Activated CD4-positive, alpha-beta memory T cell treated with anti-CD3 and anti-CD28 coated beads, Interleukin-2, amount 10 ng/mL, durations not matched to agents 7 days and 5 days (primary cell): ENCODE results near the gene TSN. TPM values are rescaled to one million over a fixed set of nuclear protein-coding genes. Genes with fewer than 3 reads are reported as not detected.
"Not testable (repeated sequence)": the region's sequence is repeated elsewhere in the genome, so short reads cannot be mapped to it uniquely, and the experiment has no call there.

Source experiments
- CTCF ChIA-PET: fragments of 350-600 bp; sonication (Branson Sonifier 250); formaldehyde crosslinking; loops from one replicate; lab custom pipeline; 2021; ENCODE audit warnings: antibody characterized with exemption, inconsistent platforms; lab: Charles Lee
- POLR2A ChIA-PET: fragments of 350-600 bp; sonication (Branson Sonifier 250); formaldehyde crosslinking; loops from one replicate; lab custom pipeline; 2021; ENCODE audit warnings: antibody characterized with exemption; lab: Charles Lee
- DNase-seq: peaks from one replicate; pipeline ENCODE4 v3.0.0-alpha.2; 2020
- H3K27ac Mint-ChIP-seq: one replicate; pipeline ENCODE4 v1.8.0; 2021; ENCODE audit warnings: mild to moderate bottlenecking, mixed read lengths
- H3K27me3 Mint-ChIP-seq: one replicate; pipeline ENCODE4 v1.8.0; 2021; ENCODE audit warnings: mixed read lengths
- H3K36me3 Mint-ChIP-seq: one replicate; pipeline ENCODE4 v1.8.0; 2021; ENCODE audit warnings: low read depth, mixed read lengths
- H3K4me1 Mint-ChIP-seq: one replicate; pipeline ENCODE4 v1.8.0; 2021; ENCODE audit warnings: mixed read lengths
- H3K4me3 Mint-ChIP-seq: one replicate; pipeline ENCODE4 v1.8.0; 2021; ENCODE audit warnings: mild to moderate bottlenecking, mixed read lengths
- H3K9me3 Mint-ChIP-seq: one replicate; pipeline ENCODE4 v1.8.0; 2021; ENCODE audit warnings: mixed read lengths
- total RNA-seq, 2 experiments: library from RNA; stranded (reverse); gene quantifications; one replicate each; pipeline ENCODE4 v1.2.3, GENCODE V29; 2021

Gene TSN
- total RNA-seq, 2 experiments from 2014 or later, result 52.7 to 56.7 TPM

DNA sequence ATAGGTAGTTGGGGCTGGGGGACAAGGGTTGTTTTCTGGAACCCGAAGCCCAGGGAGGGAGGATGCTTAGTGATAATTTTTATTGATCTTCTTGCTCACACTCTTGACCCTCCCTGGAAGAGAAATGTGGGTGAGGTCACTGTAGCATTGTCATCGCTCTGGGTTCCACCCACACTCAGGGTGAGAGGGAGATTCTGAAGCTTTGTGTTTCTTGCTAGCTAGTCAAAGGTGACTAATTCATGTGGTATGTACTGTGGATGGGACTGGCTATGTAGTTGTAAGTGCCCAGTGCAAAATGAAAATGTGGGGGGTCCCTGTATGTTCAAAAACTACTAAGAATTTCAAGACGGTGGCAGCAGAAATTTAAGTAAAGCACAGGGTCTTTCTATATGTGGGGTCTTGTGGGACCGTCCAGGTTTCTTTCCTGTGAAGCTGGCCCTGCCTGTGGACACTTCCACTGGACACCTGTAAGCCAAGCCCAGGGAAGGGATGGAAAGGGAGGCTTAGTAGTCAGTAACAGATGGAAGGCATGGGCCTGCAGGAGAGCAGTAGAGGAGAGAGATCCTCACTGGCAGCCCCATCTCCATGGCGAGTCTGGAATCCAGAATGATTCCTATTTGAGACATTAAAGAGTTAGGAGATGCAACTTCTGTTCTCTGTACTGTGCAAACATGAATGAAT is 35.0 kb downstream of the TSN start:
- no peaks in the 10 kb centered on the region for H3K36me3 Mint-ChIP-seq
- no peak overlapping the region for H3K27ac Mint-ChIP-seq
- H3K9me3 Mint-ChIP-seq, result no peaks in the 10 kb centered on the region
- ChIA-PET POLR2A (no interaction called here), CTCF (interaction anchor here (0.5 kb wide), 1 partner anchor 720 kb away, joined by 3 read pairs; no protein-coding TSS in a partner anchor)
- H3K27me3 Mint-ChIP-seq, result peaks cover 21% of the 10 kb centered on the region
- H3K4me3 Mint-ChIP-seq, result no peak overlapping the region
- DNase-seq, result no peak
- H3K4me1 Mint-ChIP-seq, result no peaks in the 10 kb centered on the region

DNA sequence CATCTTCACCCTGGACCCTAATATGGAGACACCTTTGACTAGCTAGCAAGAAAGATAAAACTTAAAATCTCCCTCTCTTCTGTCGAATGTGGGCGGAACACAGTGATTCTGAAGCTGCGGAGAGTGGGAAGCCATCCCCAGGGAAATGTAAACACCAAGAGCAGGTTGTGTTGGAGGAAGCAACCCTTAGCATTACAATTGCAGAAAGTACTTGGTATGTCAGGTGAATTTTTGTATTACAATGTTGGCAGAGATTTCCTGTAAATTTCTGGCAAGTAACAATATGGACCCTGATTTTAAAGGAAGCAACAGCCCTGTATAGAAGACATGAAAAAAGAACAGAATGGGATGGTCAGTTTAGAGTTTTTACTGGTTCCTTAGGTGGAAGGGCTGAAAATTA is 35.8 kb downstream of the TSN start:
- H3K9me3 Mint-ChIP-seq, result no peaks in the 10 kb centered on the region
- no peaks in the 10 kb centered on the region for H3K4me1 Mint-ChIP-seq
- no peaks in the 10 kb centered on the region for H3K36me3 Mint-ChIP-seq
- DNase-seq, result no peak
- ChIA-PET CTCF (no interaction called here), POLR2A (no interaction called here)
- no peak overlapping the region for H3K4me3 Mint-ChIP-seq
- no peak overlapping the region for H3K27ac Mint-ChIP-seq
- peaks cover 20% of the 10 kb centered on the region for H3K27me3 Mint-ChIP-seq

DNA sequence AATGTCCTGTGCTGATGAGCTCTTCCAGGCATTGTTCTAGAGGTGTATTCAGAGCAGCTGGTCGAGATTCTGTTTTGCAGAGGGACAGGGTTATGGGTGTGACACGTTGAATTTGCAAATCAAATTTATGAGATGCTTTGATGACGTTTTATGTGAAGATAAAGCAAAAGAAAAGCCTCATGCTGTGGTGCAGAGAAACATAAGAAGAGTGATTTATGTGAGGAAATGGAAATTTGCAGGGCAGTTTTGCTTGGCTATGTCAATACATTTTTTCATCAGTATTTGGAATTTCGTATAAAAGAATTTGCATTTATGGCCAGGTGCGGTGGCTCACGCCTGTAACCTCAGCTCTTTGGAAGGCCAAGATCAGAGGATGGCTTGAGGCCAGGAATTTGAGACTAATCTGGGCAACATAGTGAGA is 36.4 kb downstream of the TSN start:
- H3K9me3 Mint-ChIP-seq, result no peaks in the 10 kb centered on the region
- H3K36me3 Mint-ChIP-seq, result no peaks in the 10 kb centered on the region
- peaks cover 18% of the 10 kb centered on the region for H3K27me3 Mint-ChIP-seq
- POLR2A ChIA-PET, result no interaction called here
- CTCF ChIA-PET, result no interaction called here
- no peak overlapping the region for H3K27ac Mint-ChIP-seq
- no peak for DNase-seq
- H3K4me3 Mint-ChIP-seq, result no peak overlapping the region
- H3K4me1 Mint-ChIP-seq, result no peaks in the 10 kb centered on the region

DNA sequence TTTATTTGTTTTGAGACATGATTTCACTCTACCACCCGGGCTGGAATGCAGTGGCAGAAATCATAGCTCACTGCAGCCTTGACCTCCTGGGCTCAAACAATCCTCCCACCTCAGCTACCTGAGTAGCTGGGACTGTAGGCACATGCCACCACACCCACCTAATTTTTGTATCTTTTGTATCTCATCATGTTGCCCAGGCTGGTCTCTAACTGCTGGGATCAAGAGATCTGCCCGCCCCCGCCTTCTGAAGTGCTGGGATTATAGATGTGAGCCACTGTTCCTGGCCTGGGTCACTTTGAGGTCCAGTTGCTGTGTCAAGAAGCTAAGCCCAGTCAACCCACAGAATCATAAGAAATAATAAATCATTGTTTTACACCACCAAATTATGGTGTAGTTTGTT is 38.4 kb downstream of the TSN start:
- ChIA-PET POLR2A (no interaction called here), CTCF (no interaction called here)
- DNase-seq, result no peak
- Mint-ChIP-seq H3K4me3 (no peak overlapping the region), H3K27me3 (peaks cover 20% of the 10 kb centered on the region), H3K27ac (no peak overlapping the region), H3K9me3 (no peaks in the 10 kb centered on the region), H3K36me3 (no peaks in the 10 kb centered on the region), H3K4me1 (no peaks in the 10 kb centered on the region)

DNA sequence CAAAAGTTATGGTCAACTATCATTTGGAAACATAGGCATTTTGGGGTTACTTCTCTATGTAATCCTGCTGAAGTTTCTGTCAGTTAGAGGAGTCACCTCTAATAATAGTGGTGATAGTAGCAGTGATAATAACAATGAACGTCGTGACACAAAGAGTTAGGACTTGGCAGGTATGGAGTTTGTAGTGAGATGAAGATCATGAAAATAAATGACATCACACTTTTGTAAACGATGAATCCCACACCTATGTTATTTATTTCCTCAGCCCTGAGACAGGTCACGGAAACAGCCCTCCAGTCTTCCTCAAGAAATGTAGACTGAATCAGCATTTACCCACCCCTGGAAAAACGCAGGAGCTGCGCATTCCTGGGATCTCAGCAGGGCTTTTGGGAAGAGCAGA is 38.8 kb downstream of the TSN start:
- Mint-ChIP-seq H3K4me1 (no peaks in the 10 kb centered on the region), H3K9me3 (no peaks in the 10 kb centered on the region), H3K27me3 (peaks cover 19% of the 10 kb centered on the region), H3K4me3 (no peak overlapping the region), H3K36me3 (no peaks in the 10 kb centered on the region), H3K27ac (no peak overlapping the region)
- ChIA-PET POLR2A (no interaction called here), CTCF (no interaction called here)
- DNase-seq, result no peak

DNA sequence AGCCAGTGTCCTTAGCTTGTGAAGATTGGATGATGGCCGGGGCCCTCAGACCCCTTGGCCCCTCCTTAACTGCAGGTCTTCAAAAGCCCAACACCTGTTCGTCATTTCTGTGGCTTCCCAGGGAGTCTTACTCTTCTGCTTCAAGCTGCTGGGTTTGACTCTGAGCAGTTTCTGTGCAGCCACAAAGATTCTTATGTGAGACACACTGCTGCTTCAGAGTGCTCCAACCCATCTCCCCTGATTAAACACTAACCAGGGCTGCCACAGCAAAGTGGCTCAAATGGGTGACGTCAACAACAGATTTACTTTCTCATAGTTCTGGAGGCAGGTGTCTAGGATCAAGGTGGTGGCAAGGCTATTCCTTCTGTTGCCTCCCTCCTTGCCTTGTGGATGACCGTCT is 40.8 kb downstream of the TSN start:
- ChIA-PET CTCF (no interaction called here), POLR2A (no interaction called here)
- Mint-ChIP-seq H3K27ac (no peak overlapping the region), H3K27me3 (peaks cover 7% of the 10 kb centered on the region), H3K9me3 (no peaks in the 10 kb centered on the region), H3K4me1 (no peaks in the 10 kb centered on the region), H3K4me3 (no peak overlapping the region), H3K36me3 (no peaks in the 10 kb centered on the region)
- no peak for DNase-seq

DNA sequence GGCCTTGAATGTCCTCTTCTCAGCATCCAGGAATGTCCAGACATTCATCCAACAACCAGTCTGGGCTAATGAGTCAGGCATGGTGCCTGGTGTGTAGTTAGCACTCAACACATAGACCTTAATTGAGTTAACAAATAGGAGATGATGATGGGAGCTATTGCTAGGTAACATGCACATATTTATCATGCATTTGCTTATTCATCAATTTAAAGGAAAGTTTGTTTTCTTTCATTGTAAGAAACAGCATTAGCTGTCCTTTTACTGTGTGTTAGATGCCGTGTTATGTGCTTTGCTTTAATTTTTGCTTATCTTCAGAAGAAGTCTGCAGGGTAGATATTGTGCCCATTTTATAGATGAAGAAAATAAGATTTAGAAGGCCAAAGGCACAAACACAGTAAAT is 43.2 kb downstream of the TSN start:
- Mint-ChIP-seq H3K36me3 (peaks cover 4% of the 10 kb centered on the region), H3K9me3 (no peaks in the 10 kb centered on the region), H3K27me3 (peaks cover 12% of the 10 kb centered on the region), H3K4me1 (no peaks in the 10 kb centered on the region), H3K27ac (no peak overlapping the region), H3K4me3 (no peak overlapping the region)
- CTCF ChIA-PET, result no interaction called here
- POLR2A ChIA-PET, result no interaction called here
- no peak for DNase-seq

DNA sequence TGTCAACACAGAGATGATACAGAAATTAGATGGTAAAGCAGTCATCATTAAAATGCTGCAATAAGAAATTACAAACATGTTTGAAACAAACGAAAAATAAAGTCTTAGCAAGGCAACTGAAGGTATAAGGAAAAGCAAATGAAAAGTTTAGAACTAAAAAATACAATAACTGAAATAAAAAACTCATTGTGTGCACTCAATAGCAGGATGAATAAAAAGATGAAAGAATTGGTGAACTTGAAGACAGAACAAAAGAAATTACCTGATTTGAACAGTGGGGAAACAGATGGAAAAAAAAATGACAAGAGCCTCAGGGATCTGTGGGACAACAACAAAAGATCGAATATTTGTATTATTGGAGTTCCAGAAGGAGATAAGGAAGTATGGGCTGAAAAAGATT is 46.5 kb downstream of the TSN start:
- Mint-ChIP-seq H3K27ac (no peak overlapping the region), H3K27me3 (peaks cover 37% of the 10 kb centered on the region), H3K4me3 (no peak overlapping the region), H3K4me1 (no peaks in the 10 kb centered on the region), H3K9me3 (no peaks in the 10 kb centered on the region), H3K36me3 (peaks cover 4% of the 10 kb centered on the region)
- ChIA-PET POLR2A (no interaction called here), CTCF (no interaction called here)
- DNase-seq, result no peak

DNA sequence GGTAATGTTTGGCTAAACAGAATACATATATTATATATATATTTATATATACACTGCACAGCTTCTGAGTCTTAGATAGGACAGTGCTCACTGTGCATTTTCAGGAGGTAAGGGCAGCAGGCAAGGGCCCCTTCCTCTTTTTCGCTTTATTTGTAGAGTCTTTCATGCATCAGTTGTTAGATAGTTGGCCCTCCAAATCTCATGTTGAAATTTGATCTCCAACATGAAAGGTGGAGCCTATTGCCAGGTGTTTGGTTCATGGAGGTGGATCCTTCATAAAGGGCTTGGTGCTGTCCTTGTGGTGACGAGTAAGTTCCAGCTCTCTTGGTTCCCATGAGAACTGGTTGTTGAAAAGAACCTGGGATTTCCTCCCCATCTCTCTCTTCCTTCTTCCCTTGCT is 48.1 kb downstream of the TSN start:
- Mint-ChIP-seq H3K36me3 (peaks cover 4% of the 10 kb centered on the region), H3K4me3 (no peak overlapping the region), H3K9me3 (no peaks in the 10 kb centered on the region), H3K27ac (no peak overlapping the region), H3K27me3 (peaks cover 37% of the 10 kb centered on the region), H3K4me1 (no peaks in the 10 kb centered on the region)
- no peak for DNase-seq
- ChIA-PET POLR2A (no interaction called here), CTCF (no interaction called here)

DNA sequence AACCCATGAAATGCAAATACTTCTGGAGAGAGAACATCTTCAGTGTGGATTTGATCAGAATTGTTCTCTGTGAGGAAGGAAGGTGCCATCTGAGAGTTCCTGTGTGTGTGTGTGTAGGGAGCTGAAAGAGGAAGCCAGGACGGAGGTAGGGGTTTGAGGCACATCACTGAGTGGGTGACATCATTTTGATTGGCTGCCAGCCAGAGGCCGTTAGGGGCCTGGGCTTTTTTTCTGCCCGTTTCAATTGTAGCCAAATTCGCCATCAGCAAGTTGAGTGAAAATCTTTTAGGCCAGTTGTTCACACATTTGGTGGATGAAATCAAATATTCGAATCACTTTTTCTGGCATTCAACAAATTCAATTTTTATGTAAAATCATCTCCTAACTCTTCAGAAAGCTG is 48.9 kb downstream of the TSN start:
- ChIA-PET CTCF (no interaction called here), POLR2A (no interaction called here)
- no peak for DNase-seq
- no peaks in the 10 kb centered on the region for H3K4me1 Mint-ChIP-seq
- no peak overlapping the region for H3K4me3 Mint-ChIP-seq
- H3K36me3 Mint-ChIP-seq, result peaks cover 4% of the 10 kb centered on the region
- H3K27ac Mint-ChIP-seq, result no peak overlapping the region
- no peaks in the 10 kb centered on the region for H3K9me3 Mint-ChIP-seq
- H3K27me3 Mint-ChIP-seq, result peaks cover 37% of the 10 kb centered on the region

DNA sequence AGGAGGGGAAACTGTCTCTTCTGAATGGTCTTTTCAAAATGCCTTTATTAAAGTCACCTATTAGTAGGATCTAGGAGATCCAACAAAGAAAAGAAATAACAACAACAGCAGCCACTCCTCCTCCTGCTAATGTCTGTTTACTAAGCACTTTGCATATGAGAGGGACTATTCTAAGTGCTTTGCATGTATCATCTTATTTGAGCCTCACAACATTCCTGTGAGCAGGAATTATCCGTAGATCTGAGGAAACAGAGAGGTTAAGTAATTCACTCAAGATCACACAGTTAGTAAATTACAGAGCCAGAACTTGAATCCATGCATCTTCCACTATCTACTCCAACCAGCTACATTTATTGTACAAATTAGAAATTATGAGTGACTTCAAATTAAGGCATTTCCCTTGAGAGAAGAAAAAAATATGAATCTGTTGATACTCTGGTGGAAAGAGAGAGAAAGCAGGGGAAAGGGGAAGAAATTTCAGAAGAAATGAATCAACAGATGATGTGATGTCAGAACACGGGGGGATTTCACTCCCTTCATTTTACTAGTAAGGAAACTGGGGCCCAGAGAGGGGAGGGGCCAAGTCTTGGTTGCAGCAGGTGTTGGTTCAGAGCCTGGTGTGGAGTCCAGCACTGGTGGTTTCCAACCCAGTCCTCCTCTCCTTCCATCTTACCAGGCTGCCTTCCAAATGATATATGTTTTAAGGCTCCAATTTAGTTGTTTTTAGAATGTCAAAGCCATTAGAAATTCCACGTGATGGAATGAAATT is 49.7 kb downstream of the TSN start:
- Mint-ChIP-seq H3K36me3 (peaks cover 4% of the 10 kb centered on the region), H3K27ac (no peak overlapping the region)

DNA sequence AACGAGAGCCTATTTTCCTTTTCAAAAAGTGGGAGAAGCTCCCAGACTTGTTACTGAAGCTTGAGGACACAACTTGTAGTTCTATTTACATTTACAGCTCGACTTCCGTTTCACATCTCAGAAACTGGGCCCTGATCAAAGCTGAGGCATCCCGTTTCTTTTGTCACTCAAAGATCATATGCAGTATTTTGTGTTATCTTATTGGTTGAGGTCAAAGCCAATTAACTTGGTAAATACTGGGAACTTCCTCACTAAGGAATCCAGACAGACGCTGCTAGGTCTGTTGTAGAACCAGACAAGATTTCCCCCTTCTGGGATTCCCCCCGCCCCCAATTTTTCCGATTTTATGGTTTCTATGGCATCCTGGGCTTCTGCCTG is 50.3 kb downstream of the TSN start:
- no peak overlapping the region for H3K4me3 Mint-ChIP-seq
- H3K4me1 Mint-ChIP-seq, result no peaks in the 10 kb centered on the region
- CTCF ChIA-PET, result no interaction called here
- DNase-seq, result no peak
- H3K27ac Mint-ChIP-seq, result no peak overlapping the region
- peaks cover 37% of the 10 kb centered on the region for H3K27me3 Mint-ChIP-seq
- POLR2A ChIA-PET, result no interaction called here
- no peaks in the 10 kb centered on the region for H3K9me3 Mint-ChIP-seq
- H3K36me3 Mint-ChIP-seq, result peaks cover 4% of the 10 kb centered on the region

More for the DNA sequence above, 49.7 kb downstream of the TSN start:
- Mint-ChIP-seq H3K4me3 (no peak overlapping the region), H3K27me3 (peaks cover 37% of the 10 kb centered on the region), H3K4me1 (no peaks in the 10 kb centered on the region), H3K9me3 (no peaks in the 10 kb centered on the region)
- ChIA-PET POLR2A (no interaction called here), CTCF (no interaction called here)
- DNase-seq, result no peak

DNA sequence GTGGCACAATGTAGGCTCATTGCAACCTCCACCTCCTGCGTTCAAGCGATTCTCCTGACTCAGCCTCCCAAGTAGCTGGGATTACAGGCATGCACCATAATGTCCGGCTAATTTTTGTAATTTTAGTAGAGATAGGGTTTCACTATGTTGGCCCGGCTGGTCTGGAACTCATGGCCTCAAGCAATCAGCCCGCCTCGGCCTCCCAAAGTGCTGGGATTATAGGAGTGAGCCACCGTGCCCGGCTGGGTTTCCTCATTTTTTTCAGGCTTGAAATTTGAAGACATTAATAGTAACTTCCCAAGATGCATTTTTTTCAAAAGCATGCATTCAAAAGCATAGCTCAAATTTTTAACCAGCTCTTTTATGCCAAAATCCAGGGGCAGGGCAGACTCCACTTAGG is 52.3 kb downstream of the TSN start:
- CTCF ChIA-PET, DNase-seq, H3K4me3 Mint-ChIP-seq, H3K36me3 Mint-ChIP-seq, H3K9me3 Mint-ChIP-seq, H3K27ac Mint-ChIP-seq, POLR2A ChIA-PET, H3K4me1 Mint-ChIP-seq: not testable (repeated sequence)
- H3K27me3 Mint-ChIP-seq, result peaks cover 34% of the 10 kb centered on the region

DNA sequence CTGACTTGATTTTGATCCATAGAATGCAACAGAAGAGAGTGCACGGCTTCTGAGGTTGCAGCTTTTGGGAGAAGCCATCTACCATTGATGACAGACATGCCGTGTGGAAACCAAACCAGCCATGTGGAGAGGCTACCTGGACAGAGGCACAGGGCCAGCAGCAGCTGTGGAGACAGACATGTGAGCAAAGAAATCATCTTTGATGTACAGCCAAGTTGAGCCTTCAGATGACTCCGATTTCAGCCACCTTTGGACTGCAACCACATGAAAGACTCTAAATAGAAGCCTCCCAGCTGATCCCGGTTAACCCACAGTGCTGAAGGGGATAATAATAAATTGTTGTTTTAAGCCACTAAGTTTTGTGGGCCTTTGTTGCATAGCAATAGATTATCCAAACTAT is 54.2 kb downstream of the TSN start:
- ChIA-PET POLR2A (interaction anchor here (0.5 kb wide), 1 partner anchor 113 kb away, joined by 3 read pairs; no protein-coding TSS in a partner anchor), CTCF (no interaction called here)
- Mint-ChIP-seq H3K4me3 (no peak overlapping the region), H3K36me3 (no peaks in the 10 kb centered on the region), H3K27ac (no peak overlapping the region), H3K27me3 (peaks cover 25% of the 10 kb centered on the region), H3K9me3 (no peaks in the 10 kb centered on the region), H3K4me1 (no peaks in the 10 kb centered on the region)
- DNase-seq, result no peak
